H1 (cell line): ENCODE data around the gene LAMP5. TPM values are rescaled to one million over a fixed set of nuclear protein-coding genes. Genes with fewer than 3 reads are reported as not detected.

ENCODE experiments used
- CTCF ChIA-PET: fragments of 300-600 bp; sonication (Branson Sonifier 250); formaldehyde crosslinking; loops from one replicate; lab custom pipeline; 2021; ENCODE audit not compliant: partially characterized antibody; lab: Charles Lee
- POLR2A ChIA-PET: fragments of 300-600 bp; sonication (Branson Sonifier 250); formaldehyde crosslinking; loops from one replicate; lab custom pipeline; 2021; ENCODE audit warnings: inconsistent platforms; ENCODE audit not compliant: partially characterized antibody; lab: Charles Lee
- DNase-seq, 2 experiments: peaks; one replicate each; pipeline versions ENCODE4 v3.0.0 to v3.0.0-alpha.2; 2010 to 2022; ENCODE audit warnings: low spot score in 2 of 2, low read depth in 1 of 2, mixed read lengths in 1 of 2
- FAIRE-seq: peaks from 2 replicates; lab custom pipeline; 2011; peaks lifted over from hg19 to GRCh38; lab: Jason Lieb, UNC
- H2AFZ ChIP-seq: 2 replicates; pipeline ENCODE4 v1.8.1; 2012; ENCODE audit warnings: low read length, inconsistent platforms
- H2AK5ac ChIP-seq: 2 replicates; pipeline ENCODE4 v1.6.1; 2013; ENCODE audit warnings: low read depth, low read length
- H2BK120ac ChIP-seq: replicated peaks from 2 replicates; pipeline ENCODE3; 2013; ENCODE audit warnings: low read depth, low read length, inconsistent platforms
- H2BK12ac ChIP-seq: 2 replicates; pipeline ENCODE4 v1.6.1; 2013; ENCODE audit warnings: low read depth, low read length
- H2BK15ac ChIP-seq: 2 replicates; pipeline ENCODE4 v1.6.1; 2013; ENCODE audit warnings: low read length
- H2BK20ac ChIP-seq: 2 replicates; pipeline ENCODE4 v1.6.1; 2013; ENCODE audit warnings: low read length
- H2BK5ac ChIP-seq: 2 replicates; pipeline ENCODE4 v1.6.1; 2013; ENCODE audit warnings: low read depth, low read length
- H3K14ac ChIP-seq: 2 replicates; pipeline ENCODE4 v1.6.1; 2013; ENCODE audit warnings: inconsistent platforms; ENCODE audit not compliant: insufficient read length
- H3K18ac ChIP-seq: 2 replicates; pipeline ENCODE4 v1.6.1; 2013; ENCODE audit warnings: low read length; ENCODE audit errors: extremely low read depth
- H3K23ac ChIP-seq: 2 replicates; pipeline ENCODE4 v1.6.1; 2013; ENCODE audit warnings: inconsistent platforms; ENCODE audit not compliant: insufficient read length
- H3K23me2 ChIP-seq: 2 replicates; pipeline ENCODE4 v1.6.1; 2013; ENCODE audit warnings: low read depth, low read length
- H3K27ac ChIP-seq: 2 replicates; pipeline ENCODE4 v1.6.1; 2011; ENCODE audit warnings: low read depth, low read length, inconsistent platforms
- H3K27me3 ChIP-seq, 4 experiments: replicated peaks in 1 of 4; 1 replicate in 1 of 4; 2 replicates in 3 of 4; pipeline versions ENCODE4 v1.6.1 to v1.8.1; 2011 to 2013; ENCODE audit warnings: low read length in 3 of 4, mild to moderate bottlenecking in 3 of 4, inconsistent platforms in 2 of 4, mixed read lengths in 2 of 4, moderate library complexity in 1 of 4; ENCODE audit not compliant: control insufficient read depth in 3 of 4, insufficient read depth in 3 of 4; ENCODE audit errors: extremely low read depth in 1 of 4
- H3K36me3 ChIP-seq, 4 experiments: 2 replicates each; pipeline versions ENCODE4 v1.6.1 to v1.8.1; 2011 to 2013; ENCODE audit warnings: mild to moderate bottlenecking in 4 of 4, low read length in 3 of 4, moderate library complexity in 2 of 4, control low read depth in 1 of 4, inconsistent platforms in 1 of 4; ENCODE audit not compliant: insufficient read depth in 4 of 4, control insufficient read depth in 2 of 4
- H3K4ac ChIP-seq: replicated peaks from 2 replicates; pipeline ENCODE3; 2013; ENCODE audit warnings: low read length, low read depth, mixed read lengths, inconsistent platforms; ENCODE audit not compliant: insufficient read length
- H3K4me1 ChIP-seq, 4 experiments: replicated peaks in 1 of 4; 1 replicate in 1 of 4; 2 replicates in 3 of 4; pipeline versions ENCODE4 v1.6.1 to v1.8.1; 2011 to 2013; ENCODE audit warnings: low read length in 3 of 4, inconsistent platforms in 2 of 4, mixed read lengths in 1 of 4; ENCODE audit not compliant: insufficient read depth in 4 of 4, control insufficient read depth in 3 of 4
- H3K4me2 ChIP-seq, 2 experiments: 2 replicates each; pipeline versions ENCODE4 v1.6.1 to v1.8.1; 2011 to 2013; ENCODE audit warnings: low read depth in 2 of 2, low read length in 2 of 2, control low read depth in 1 of 2, inconsistent platforms in 1 of 2, mild to moderate bottlenecking in 1 of 2; ENCODE audit not compliant: insufficient read depth in 1 of 2
- H3K4me3 ChIP-seq, 4 experiments: fragments of 200-600, 300-600 bp in 1 of 4; sonication (generic), shearing (Covaris generic), sonication (Bioruptor Twin) in 1 of 4; 2 replicates each; pipeline versions ENCODE4 v1.5.1 to v1.8.1; 2011 to 2016; ENCODE audit warnings: low read length in 4 of 4, low read depth in 3 of 4, control low read depth in 2 of 4, inconsistent platforms in 2 of 4, mild to moderate bottlenecking in 2 of 4, mixed read lengths in 1 of 4, moderate library complexity in 1 of 4; ENCODE audit not compliant: insufficient read depth in 2 of 4; ENCODE audit errors: extremely low read depth in 1 of 4
- H3K56ac ChIP-seq: replicated peaks from 2 replicates; pipeline ENCODE3; 2013; ENCODE audit warnings: low read depth, mild to moderate bottlenecking, mixed read lengths, low read length, inconsistent platforms; ENCODE audit not compliant: insufficient read length
- H3K79me1 ChIP-seq: 2 replicates; pipeline ENCODE4 v1.6.1; 2013; ENCODE audit warnings: low read depth, low read length, control low read depth
- H3K79me2 ChIP-seq, 2 experiments: 2 replicates each; pipeline versions ENCODE4 v1.6.1 to v1.8.1; 2012 to 2013; ENCODE audit warnings: low read length in 2 of 2, mild to moderate bottlenecking in 2 of 2, inconsistent platforms in 1 of 2; ENCODE audit not compliant: insufficient read depth in 2 of 2, control insufficient read depth in 1 of 2
- H3K9ac ChIP-seq, 4 experiments: replicated peaks in 1 of 4; 1 replicate in 1 of 4; 2 replicates in 3 of 4; pipeline versions ENCODE4 v1.6.1 to v1.8.1; 2011 to 2013; ENCODE audit warnings: low read depth in 3 of 4, low read length in 3 of 4, control low read depth in 2 of 4, mild to moderate bottlenecking in 2 of 4, moderate library complexity in 2 of 4, inconsistent platforms in 1 of 4; ENCODE audit errors: extremely low read depth in 1 of 4
- H3K9me3 ChIP-seq, 2 experiments: 2 replicates each; pipeline versions ENCODE4 v1.6.1 to v1.8.1; 2012 to 2013; ENCODE audit warnings: mild to moderate bottlenecking in 2 of 2, moderate library complexity in 2 of 2, control low read depth in 1 of 2, inconsistent platforms in 1 of 2, low read depth in 1 of 2, low read length in 1 of 2, mixed read lengths in 1 of 2; ENCODE audit not compliant: insufficient read depth in 2 of 2
- H4K20me1 ChIP-seq, 2 experiments: replicated peaks in 1 of 2; 2 replicates each; pipeline versions ENCODE3 to v1.8.1; 2011 to 2013; ENCODE audit warnings: inconsistent platforms in 2 of 2, low read length in 2 of 2, mild to moderate bottlenecking in 1 of 2; ENCODE audit not compliant: insufficient read depth in 2 of 2, control insufficient read depth in 1 of 2
- H4K5ac ChIP-seq: 2 replicates; pipeline ENCODE4 v1.6.1; 2013; ENCODE audit warnings: low read length, low read depth, mixed read lengths, inconsistent platforms; ENCODE audit not compliant: insufficient read length
- H4K8ac ChIP-seq: 2 replicates; pipeline ENCODE4 v1.8.0; 2013; ENCODE audit warnings: mild to moderate bottlenecking, moderate library complexity, low read length, inconsistent platforms; ENCODE audit not compliant: insufficient read depth; ENCODE audit errors: extremely low read depth
- H4K91ac ChIP-seq: replicated peaks from 2 replicates; pipeline ENCODE3; 2013; ENCODE audit warnings: low read length, mixed read lengths, inconsistent platforms; ENCODE audit not compliant: insufficient read length
- BCL11A ChIP-seq, 2 experiments: IDR thresholded peaks; one replicate each; pipeline ENCODE4 v1.6.1; 2011; ENCODE audit warnings: low read depth in 2 of 2, low read length in 2 of 2, mild to moderate bottlenecking in 2 of 2
- BRCA1 ChIP-seq: IDR thresholded peaks from 2 replicates; pipeline ENCODE4 v1.6.1; 2012; ENCODE audit warnings: low read depth, low read length, improper control_type of control experiment
- CREB1 ChIP-seq: IDR thresholded peaks from 2 replicates; pipeline ENCODE4 v1.6.1; 2012; ENCODE audit warnings: inconsistent platforms
- EGR1 ChIP-seq: IDR thresholded peaks from 2 replicates; pipeline ENCODE4 v1.6.1; 2011; ENCODE audit warnings: low read depth, low read length, borderline replicate concordance
- FOSL1 ChIP-seq: IDR thresholded peaks from 2 replicates; pipeline ENCODE4 v1.6.1; 2011; ENCODE audit warnings: mild to moderate bottlenecking, low read depth, low read length, moderate library complexity; ENCODE audit not compliant: insufficient read depth
- HDAC2 ChIP-seq, 2 experiments: fragments of 300-600 bp in 1 of 2; sonication (generic) in 1 of 2; IDR thresholded peaks; 2 replicates each; pipeline ENCODE4 v1.6.1; 2011 to 2012; ENCODE audit warnings: low read depth in 2 of 2, low read length in 2 of 2, mild to moderate bottlenecking in 2 of 2, moderate library complexity in 2 of 2, borderline replicate concordance in 1 of 2, inconsistent platforms in 1 of 2
- JUN ChIP-seq: IDR thresholded peaks from 2 replicates; pipeline ENCODE4 v1.6.1; 2011; ENCODE audit warnings: low read depth, mild to moderate bottlenecking, improper control_type of control experiment, low read length
- MAFK ChIP-seq: IDR thresholded peaks from 2 replicates; pipeline ENCODE4 v1.6.1; 2012; ENCODE audit warnings: low read depth, mild to moderate bottlenecking, improper control_type of control experiment, low read length
- SUZ12 ChIP-seq: fragments of 200-600 bp; sonication (generic); IDR thresholded peaks from 2 replicates; pipeline ENCODE4 v1.6.1; 2012; ENCODE audit warnings: mild to moderate bottlenecking, inconsistent platforms, low read length, moderate library complexity, mixed read lengths
- TBP ChIP-seq: IDR thresholded peaks from 2 replicates; pipeline ENCODE4 v1.6.1; 2011; ENCODE audit warnings: low read depth, low read length, improper control_type of control experiment
- TEAD4 ChIP-seq: IDR thresholded peaks from 2 replicates; pipeline ENCODE4 v1.6.1; 2012; ENCODE audit warnings: low read depth, low read length, inconsistent platforms, mixed read lengths
- WGBS, 2 experiments: shearing (Covaris generic) in 1 of 2; methylation state at CpG; one replicate each; pipeline versions ENCODE4 v1.1.6 to v1.1.7; 2013 to 2015; ENCODE audit warnings: low lambda C conversion rate in 2 of 2, mixed read lengths in 2 of 2, inconsistent platforms in 1 of 2, low coverage in 1 of 2, missing lambda C conversion rate in 1 of 2; ENCODE audit not compliant: insufficient replicate concordance in 2 of 2, insufficient coverage in 1 of 2, insufficient read length in 1 of 2; ENCODE audit errors: extremely low coverage in 1 of 2, missing lambda C conversion rate in 1 of 2; 5-methylcytosine and 5-hydroxymethylcytosine counted together
- polyA plus RNA-seq, 7 experiments: library from polyadenylated mRNA; depleted of rRNA in 3 of 7; stranded (reverse) in 5 of 7; unstranded in 2 of 7; fragments of >200 nt in 5 of 7; fragments of 200-250 nt in 2 of 7; gene quantifications; 1 replicate in 5 of 7; 2 replicates in 1 of 7; 4 replicates in 1 of 7; pipeline versions ENCODE4 v1.2.1 to v1.2.3, GENCODE V29; 2011 to 2013; ENCODE audit warnings: missing spikeins in 2 of 7, mixed read lengths in 2 of 7
- total RNA-seq: library from RNA; stranded (reverse); fragmentation: NEBNext Ultra II Directional; extraction: Animal tissue kit (Norgen Biotek cat#: 25700); gene quantifications from 2 replicates; pipeline ENCODE4 v1.2.1, GENCODE V29; 2021
- TF ChIP-seq, protein P1 (sequence below), 3 experiments: IDR thresholded peaks; 1 replicate in 2 of 3; 2 replicates in 1 of 3; pipeline versions ENCODE4 v1.5.1 to v1.6.1; 2011; ENCODE audit warnings: low read length in 3 of 3, mild to moderate bottlenecking in 3 of 3, inconsistent platforms in 2 of 3, low read depth in 1 of 3, moderate library complexity in 1 of 3; ENCODE audit not compliant: insufficient read depth in 1 of 3; ENCODE audit errors: control extremely low read depth in 1 of 3

The LAMP5 gene
- total and polyA plus RNA-seq, 2 of the 8 experiments (the other 6 are each of a cell fraction or from before 2014, with no cell fraction given): 0.22 to 1.9 TPM

- Histone ChIP-seq H2BK12ac (no peak overlapping the region), H3K4me2 (no peak overlapping the region), H4K8ac (no peak overlapping the region), H2BK5ac (no peak overlapping the region), H4K91ac (no peak overlapping the region), H3K4ac (no peak overlapping the region), H3K23ac (no peak overlapping the region), H3K27me3 (no peaks in the 10 kb centered on the region), H3K9ac (no peak overlapping the region), H2BK20ac (no peak overlapping the region), H3K18ac (no peak overlapping the region), H3K23me2 (no peaks in the 10 kb centered on the region), H3K56ac (no peak overlapping the region), H4K5ac (no peak overlapping the region), H2BK120ac (no peak overlapping the region), H3K79me2 (no peaks in the 10 kb centered on the region), H3K36me3 (no peaks in the 10 kb centered on the region), H2AFZ (no peak overlapping the region), H3K4me1 (no peaks in the 10 kb centered on the region), H3K27ac (no peak overlapping the region), H2BK15ac (no peak overlapping the region), H2AK5ac (no peak overlapping the region), H3K79me1 (no peaks in the 10 kb centered on the region), H4K20me1 (no peaks in the 10 kb centered on the region), H3K9me3 (no peaks in the 10 kb centered on the region), H3K4me3 (no peak overlapping the region), H3K14ac (no peak overlapping the region)
- WGBS, 2 experiments: 90% methylated on average over 4 of the region's 4 CpGs; no CpG with 5 or more reads in 1 of the 2 experiments
- no peak for FAIRE-seq
- DNase-seq: no peak
- ChIA-PET CTCF (no interaction called here), POLR2A (no interaction called here)
- no peak for TF ChIP-seq CREB1
- TF ChIP-seq TBP: no peak
- TF ChIP-seq HDAC2 (IDR thresholded peaks at IDR 0.05; ENCODE audit: borderline replicate concordance in 1 of 2, low read depth in 2 of 2, low read length in 2 of 2): no peak
- no peak for TF ChIP-seq FOSL1
- TF ChIP-seq JUN: no peak
- TF ChIP-seq BCL11A (IDR thresholded peaks at IDR 0.05; ENCODE audit: low read depth in 2 of 2, low read length in 2 of 2): no peak
- TF ChIP-seq, protein P1, sequence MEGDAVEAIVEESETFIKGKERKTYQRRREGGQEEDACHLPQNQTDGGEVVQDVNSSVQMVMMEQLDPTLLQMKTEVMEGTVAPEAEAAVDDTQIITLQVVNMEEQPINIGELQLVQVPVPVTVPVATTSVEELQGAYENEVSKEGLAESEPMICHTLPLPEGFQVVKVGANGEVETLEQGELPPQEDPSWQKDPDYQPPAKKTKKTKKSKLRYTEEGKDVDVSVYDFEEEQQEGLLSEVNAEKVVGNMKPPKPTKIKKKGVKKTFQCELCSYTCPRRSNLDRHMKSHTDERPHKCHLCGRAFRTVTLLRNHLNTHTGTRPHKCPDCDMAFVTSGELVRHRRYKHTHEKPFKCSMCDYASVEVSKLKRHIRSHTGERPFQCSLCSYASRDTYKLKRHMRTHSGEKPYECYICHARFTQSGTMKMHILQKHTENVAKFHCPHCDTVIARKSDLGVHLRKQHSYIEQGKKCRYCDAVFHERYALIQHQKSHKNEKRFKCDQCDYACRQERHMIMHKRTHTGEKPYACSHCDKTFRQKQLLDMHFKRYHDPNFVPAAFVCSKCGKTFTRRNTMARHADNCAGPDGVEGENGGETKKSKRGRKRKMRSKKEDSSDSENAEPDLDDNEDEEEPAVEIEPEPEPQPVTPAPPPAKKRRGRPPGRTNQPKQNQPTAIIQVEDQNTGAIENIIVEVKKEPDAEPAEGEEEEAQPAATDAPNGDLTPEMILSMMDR (IDR thresholded peaks at IDR 0.05; ENCODE audit: control extremely low read depth in 1 of 3, insufficient read depth in 1 of 3, low read depth in 1 of 3, low read length in 3 of 3): no peak
- no peak for TF ChIP-seq MAFK
- TF ChIP-seq TEAD4: no peak
- TF ChIP-seq EGR1: no peak
- no peak for TF ChIP-seq SUZ12
- no peak for TF ChIP-seq BRCA1
Measured at GRCh38 chr20:9480066-9480465, 34.3 kb upstream of the LAMP5 start.
